Fibroblast of skin of abdomen (primary cell): ENCODE data around the gene DHX30.
"Not testable (repeated sequence)": the region's sequence is repeated elsewhere in the genome, so short reads cannot be mapped to it uniquely, and the experiment has no call there.

Experiments
- DNase-seq: peaks from one replicate; pipeline ENCODE4 v3.0.0-alpha.2; 2013

The DHX30 gene

GRCh38 chr3:47813551-47814177 is 10.7 kb downstream of the DHX30 start:
- no peak for DNase-seq

GRCh38 chr3:47817609-47818008 is 14.7 kb downstream of the DHX30 start:
- DNase-seq: no peak

- DNase-seq: peak; percentile 86
These were observed 21.9 kb downstream of the DHX30 start for GRCh38 chr3:47824541-47825473.

- DNase-seq: no peak
These were observed 22.7 kb downstream of the DHX30 start for GRCh38 chr3:47825590-47825989.

GRCh38 chr3:47829482-47829881 is 26.5 kb downstream of the DHX30 start:
- DNase-seq: not testable (repeated sequence)

GRCh38 chr3:47836986-47837385 is 34.0 kb downstream of the DHX30 start:
- no peak for DNase-seq

GRCh38 chr3:47838503-47838902 is 35.6 kb downstream of the DHX30 start:
- DNase-seq: no peak

GRCh38 chr3:47841786-47842349 is 38.9 kb downstream of the DHX30 start:
- DNase-seq: no peak

- DNase-seq: no peak
These were observed 43.4 kb downstream of the DHX30 start for GRCh38 chr3:47846186-47846879.

- no peak for DNase-seq
These were observed 43.9 kb downstream of the DHX30 start for GRCh38 chr3:47846880-47847248.

- DNase-seq: no peak
These were observed 44.3 kb downstream of the DHX30 start for GRCh38 chr3:47847260-47847659.

GRCh38 chr3:47847801-47848518 is 45.0 kb downstream of the DHX30 start:
- no peak for DNase-seq

GRCh38 chr3:47848599-47849117 is 45.7 kb downstream of the DHX30 start:
- no peak for DNase-seq

GRCh38 chr3:47849186-47849698 is 46.3 kb downstream of the DHX30 start:
- DNase-seq: no peak

GRCh38 chr3:47849699-47850563 is 47.0 kb downstream of the DHX30 start:
- peak; percentile 17 for DNase-seq

GRCh38 chr3:47850564-47851410 is 47.8 kb downstream of the DHX30 start:
- DNase-seq: no peak

GRCh38 chr3:47851888-47852603 is 49.1 kb downstream of the DHX30 start:
- no peak for DNase-seq

- no peak for DNase-seq
These were observed 50.0 kb downstream of the DHX30 start for GRCh38 chr3:47852604-47853602.
